Left ventricle myocardium inferior (tissue), 1 donor: Measurements from ENCODE around the gene FITM1. TPM values are rescaled to one million over a fixed set of nuclear protein-coding genes. Genes with fewer than 3 reads are reported as not detected.

Source experiments
- DNase-seq: peaks from one replicate; pipeline ENCODE4 v3.0.0-alpha.2; 2020
- H3K27ac ChIP-seq: fragments of 200-600 bp; replicated peaks from 2 replicates; pipeline ENCODE4 v1.8.0; 2021
- H3K27me3 ChIP-seq: fragments of 200-600 bp; 2 replicates; pipeline ENCODE4 v1.8.0; 2021; ENCODE audit warnings: low read depth
- H3K36me3 ChIP-seq: fragments of 200-600 bp; 2 replicates; pipeline ENCODE4 v1.8.0; 2021
- H3K4me1 ChIP-seq: fragments of 200-600 bp; 2 replicates; pipeline ENCODE4 v1.8.0; 2021
- H3K4me3 ChIP-seq: fragments of 200-600 bp; 2 replicates; pipeline ENCODE4 v1.8.0; 2021; ENCODE audit warnings: mild to moderate bottlenecking, moderate library complexity
- H3K9me3 ChIP-seq: fragments of 200-600 bp; replicated peaks from 2 replicates; pipeline ENCODE4 v1.8.0; 2021
- intact Hi-C: fragments of 100-400 bp; cut with micrococcal nuclease; formaldehyde crosslinking; loops from one replicate; pipeline ENCODE4 v1.11.0; 2022
- total RNA-seq: library from RNA; stranded (reverse); fragmentation: NEBNext Ultra II Directional; extraction: Animal tissue kit (Norgen Biotek cat#: 25700); gene quantifications from one replicate; pipeline ENCODE4 v1.2.1, GENCODE V29; 2021
- TF ChIP-seq, protein P1 (sequence below): fragments of 200-600 bp; IDR thresholded peaks from 2 replicates; pipeline ENCODE4 v1.8.0; 2021; ENCODE audit warnings: antibody characterized with exemption, mild to moderate bottlenecking, borderline replicate concordance
- donor health status: DM: no; HTN: yes; CAD: no; lungs with severe emphysema.

Gene FITM1
- total RNA-seq, 1 donor from 2014 or later = 148 TPM

DNA sequence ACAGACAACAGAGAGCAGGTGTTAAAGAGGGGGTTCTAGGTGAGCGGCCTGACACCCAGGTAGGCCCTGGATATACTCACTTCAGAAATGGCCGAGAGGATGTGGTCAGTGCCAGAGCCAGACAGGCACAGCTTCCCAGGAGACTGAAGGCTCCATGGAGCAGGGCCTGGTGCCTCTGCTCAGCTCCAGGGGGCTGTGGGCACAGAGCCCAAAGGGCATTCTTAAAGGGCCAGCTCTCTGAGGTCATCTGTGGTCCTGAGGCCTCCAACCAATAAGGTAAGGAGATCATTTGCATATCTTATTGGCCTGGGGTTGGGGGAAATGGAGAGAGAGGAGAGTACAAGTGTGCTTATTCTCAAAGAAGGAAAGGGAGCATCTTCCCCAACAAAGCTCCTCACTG is 46.0 kb upstream of the FITM1 start:
- Histone ChIP-seq H3K9me3 (no peaks in the 10 kb centered on the region), H3K4me3 (no peak overlapping the region), H3K4me1 (peaks cover 15% of the 10 kb centered on the region), H3K36me3 (no peaks in the 10 kb centered on the region), H3K27ac (no peak overlapping the region), H3K27me3 (peaks cover 26% of the 10 kb centered on the region)
- TF ChIP-seq, protein P1, sequence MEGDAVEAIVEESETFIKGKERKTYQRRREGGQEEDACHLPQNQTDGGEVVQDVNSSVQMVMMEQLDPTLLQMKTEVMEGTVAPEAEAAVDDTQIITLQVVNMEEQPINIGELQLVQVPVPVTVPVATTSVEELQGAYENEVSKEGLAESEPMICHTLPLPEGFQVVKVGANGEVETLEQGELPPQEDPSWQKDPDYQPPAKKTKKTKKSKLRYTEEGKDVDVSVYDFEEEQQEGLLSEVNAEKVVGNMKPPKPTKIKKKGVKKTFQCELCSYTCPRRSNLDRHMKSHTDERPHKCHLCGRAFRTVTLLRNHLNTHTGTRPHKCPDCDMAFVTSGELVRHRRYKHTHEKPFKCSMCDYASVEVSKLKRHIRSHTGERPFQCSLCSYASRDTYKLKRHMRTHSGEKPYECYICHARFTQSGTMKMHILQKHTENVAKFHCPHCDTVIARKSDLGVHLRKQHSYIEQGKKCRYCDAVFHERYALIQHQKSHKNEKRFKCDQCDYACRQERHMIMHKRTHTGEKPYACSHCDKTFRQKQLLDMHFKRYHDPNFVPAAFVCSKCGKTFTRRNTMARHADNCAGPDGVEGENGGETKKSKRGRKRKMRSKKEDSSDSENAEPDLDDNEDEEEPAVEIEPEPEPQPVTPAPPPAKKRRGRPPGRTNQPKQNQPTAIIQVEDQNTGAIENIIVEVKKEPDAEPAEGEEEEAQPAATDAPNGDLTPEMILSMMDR = no peak
- intact Hi-C loops = no loop called here
- DNase-seq = no peak

DNA sequence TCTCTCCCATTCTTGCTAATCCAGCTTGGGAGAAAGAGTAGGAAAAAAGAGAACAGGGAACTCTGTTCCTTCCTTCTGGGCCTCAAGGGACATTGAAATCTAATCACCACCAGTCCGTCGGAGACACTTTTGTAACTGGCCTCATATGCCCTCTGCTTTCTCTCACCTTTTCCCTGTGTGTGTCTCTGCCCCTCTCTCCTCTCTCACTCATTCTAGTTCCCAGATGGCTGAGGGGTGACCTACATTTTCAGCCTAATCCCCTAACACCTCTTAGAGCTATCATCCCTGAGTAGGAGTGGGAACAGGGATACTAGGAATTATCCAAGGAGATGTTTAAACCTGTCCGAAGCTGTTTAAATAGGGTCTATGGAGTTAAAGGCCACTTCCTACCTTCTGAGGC is 45.2 kb upstream of the FITM1 start:
- TF ChIP-seq, protein P1 = no peak
- no peak for DNase-seq
- intact Hi-C loops = no loop called here

GRCh38 chr14:24086193-24086955 is 44.1 kb upstream of the FITM1 start:
- H3K27ac ChIP-seq = no peak overlapping the region
- H3K36me3 ChIP-seq = no peaks in the 10 kb centered on the region
- TF ChIP-seq, protein P1 = no peak
- H3K4me3 ChIP-seq = no peak overlapping the region
- H3K27me3 ChIP-seq = peaks cover 13% of the 10 kb centered on the region
- intact Hi-C loops = no loop called here
- no peaks in the 10 kb centered on the region for H3K9me3 ChIP-seq
- peaks cover 5% of the 10 kb centered on the region for H3K4me1 ChIP-seq
- DNase-seq = no peak

More for the DNA sequence above, 45.2 kb upstream of the FITM1 start:
- H3K27me3 ChIP-seq = peaks cover 18% of the 10 kb centered on the region
- H3K9me3 ChIP-seq = no peaks in the 10 kb centered on the region
- no peak overlapping the region for H3K4me3 ChIP-seq
- peaks cover 15% of the 10 kb centered on the region for H3K4me1 ChIP-seq
- no peak overlapping the region for H3K27ac ChIP-seq
- no peaks in the 10 kb centered on the region for H3K36me3 ChIP-seq

DNA sequence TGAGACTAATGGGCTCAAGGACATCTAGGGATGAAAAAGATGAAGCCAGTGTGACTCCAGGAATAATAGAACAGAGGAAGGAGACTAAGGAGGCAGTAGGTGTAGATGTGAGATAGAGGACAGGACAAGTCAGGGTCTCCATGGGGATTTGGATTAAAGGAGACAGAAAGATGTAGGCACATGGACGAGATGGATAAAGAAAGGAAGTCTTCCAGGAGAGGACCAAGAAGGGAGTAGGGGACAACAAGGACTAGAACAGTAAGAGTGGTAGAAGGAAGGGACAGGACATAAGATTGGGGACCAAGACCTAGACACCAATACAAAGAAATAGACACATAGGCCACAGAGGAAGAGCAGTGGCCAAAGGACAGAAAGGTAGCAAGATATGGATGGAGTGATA is 43.5 kb upstream of the FITM1 start:
- Histone ChIP-seq H3K27me3 (peaks cover 6% of the 10 kb centered on the region), H3K27ac (no peak overlapping the region), H3K9me3 (no peaks in the 10 kb centered on the region), H3K36me3 (no peaks in the 10 kb centered on the region), H3K4me3 (no peak overlapping the region), H3K4me1 (no peaks in the 10 kb centered on the region)
- intact Hi-C loops = no loop called here
- TF ChIP-seq, protein P1 = no peak
- no peak for DNase-seq

- intact Hi-C loops = no loop called here
- TF ChIP-seq, protein P1 = no peak
Measured at GRCh38 chr14:24088095-24088494, 42.4 kb upstream of the FITM1 start.

More at GRCh38 chr14:24088095-24088494, 42.4 kb upstream of the FITM1 start:
- H3K27ac ChIP-seq = no peak overlapping the region
- no peaks in the 10 kb centered on the region for H3K36me3 ChIP-seq
- H3K4me1 ChIP-seq = no peaks in the 10 kb centered on the region
- H3K27me3 ChIP-seq = no peaks in the 10 kb centered on the region
- no peak for DNase-seq
- H3K4me3 ChIP-seq = no peak overlapping the region
- no peaks in the 10 kb centered on the region for H3K9me3 ChIP-seq
